HG03571 (cell line): ENCODE data around the gene RCOR1.

Experiments
- ATAC-seq: cut with Tn5 transposase; IDR thresholded peaks from one replicate; pipeline ENCODE4 v1.9.1; 2021; ENCODE audit not compliant: unreplicated experiment

Gene RCOR1

DNA sequence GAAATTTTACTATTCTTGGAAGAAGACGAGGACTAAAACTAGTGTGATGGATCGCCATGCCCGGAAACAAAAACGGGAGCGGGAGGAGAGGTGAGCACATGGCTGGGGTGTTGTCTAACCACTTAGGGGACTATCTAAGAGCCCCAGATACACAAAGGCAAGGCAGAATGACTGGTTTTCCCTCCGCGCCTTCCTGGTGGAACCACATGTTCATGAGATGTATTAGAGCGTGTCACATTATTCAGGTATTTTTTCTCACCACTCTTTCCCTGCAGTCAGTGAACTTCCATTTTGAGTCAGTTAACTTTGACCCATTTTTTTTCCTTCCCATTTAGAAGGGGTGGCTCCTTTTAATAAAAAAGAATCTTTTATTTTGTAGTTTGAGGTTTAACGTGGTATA, 116.0 kb downstream of the RCOR1 start:
- ATAC-seq, result no peak

DNA sequence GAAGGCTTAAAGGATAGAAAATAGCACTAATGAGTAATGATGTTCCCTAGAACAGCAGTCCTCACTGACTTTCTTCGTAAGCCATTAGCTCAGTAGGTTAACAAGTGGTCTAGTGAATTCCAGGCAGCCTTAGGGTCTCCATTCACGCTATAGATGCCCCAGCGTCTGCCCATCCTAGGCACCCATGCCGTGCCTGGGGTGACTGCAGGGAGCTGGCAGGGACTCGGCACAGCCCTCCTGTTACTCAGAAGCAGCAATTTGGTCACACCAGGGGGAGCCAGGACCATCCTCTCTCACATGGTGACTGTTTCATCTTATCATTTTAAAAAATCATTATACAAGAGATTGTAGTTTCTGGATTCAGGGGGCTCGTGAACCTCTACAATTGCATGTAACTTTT, 118.8 kb downstream of the RCOR1 start:
- no peak for ATAC-seq

DNA sequence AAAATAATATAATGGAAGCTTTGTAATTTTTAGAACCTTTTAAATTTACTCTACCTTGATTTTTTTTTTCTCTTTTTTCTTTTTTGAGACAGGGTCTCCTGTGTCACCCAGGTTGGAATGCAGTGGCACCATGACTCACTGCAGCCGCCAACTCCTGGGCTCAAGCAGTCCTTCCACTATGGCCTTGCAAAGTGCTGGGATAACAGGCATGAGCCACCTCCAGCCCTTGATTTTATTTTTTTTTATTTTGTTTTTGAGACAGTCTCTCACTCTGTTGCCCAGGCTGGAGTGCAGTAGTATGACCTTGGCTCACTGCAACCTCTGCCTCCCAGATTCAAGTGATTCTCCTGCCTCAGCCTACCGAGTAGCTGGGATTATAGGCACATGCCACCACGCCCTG, 119.5 kb downstream of the RCOR1 start:
- ATAC-seq, result no peak

DNA sequence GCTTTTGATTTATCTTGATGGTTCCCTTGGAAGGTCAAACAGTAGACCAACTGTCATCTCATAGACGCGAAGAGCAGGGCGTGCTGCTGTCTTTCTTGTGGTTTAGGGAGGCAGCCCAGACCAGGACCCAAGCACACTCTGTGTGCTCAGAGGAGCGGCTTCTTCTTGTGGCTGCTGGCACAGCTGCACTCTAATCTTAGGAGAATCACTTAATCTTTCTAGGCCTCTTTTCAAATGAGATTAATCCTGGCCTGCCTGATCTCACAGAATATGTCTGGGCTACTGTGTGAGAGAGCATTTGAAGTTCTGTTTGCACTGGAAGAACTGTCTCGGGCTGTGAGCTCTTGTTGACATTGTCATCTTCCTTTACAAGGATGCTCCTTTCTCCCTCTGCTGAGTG, 124.8 kb downstream of the RCOR1 start:
- ATAC-seq, result no peak

DNA sequence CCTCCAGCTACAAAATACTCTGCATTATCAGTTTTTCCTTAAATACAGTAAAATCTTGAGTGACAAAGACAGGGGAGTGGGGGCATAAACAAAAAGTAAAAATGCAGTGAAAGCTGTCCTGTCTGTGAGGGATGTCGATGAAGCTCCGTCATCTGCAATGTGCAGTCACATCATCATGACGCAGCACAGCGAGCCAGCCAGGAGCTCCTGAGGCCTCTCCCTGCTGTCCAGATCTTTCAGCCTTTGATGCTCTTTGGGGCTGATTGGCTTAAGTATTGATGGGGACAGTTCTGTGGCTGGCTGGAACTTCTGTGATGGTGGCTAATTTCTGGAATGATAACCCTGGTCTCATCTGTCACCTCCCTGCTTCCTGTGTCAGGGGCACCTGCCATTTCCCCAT, 130.2 kb downstream of the RCOR1 start:
- ATAC-seq, result no peak

DNA sequence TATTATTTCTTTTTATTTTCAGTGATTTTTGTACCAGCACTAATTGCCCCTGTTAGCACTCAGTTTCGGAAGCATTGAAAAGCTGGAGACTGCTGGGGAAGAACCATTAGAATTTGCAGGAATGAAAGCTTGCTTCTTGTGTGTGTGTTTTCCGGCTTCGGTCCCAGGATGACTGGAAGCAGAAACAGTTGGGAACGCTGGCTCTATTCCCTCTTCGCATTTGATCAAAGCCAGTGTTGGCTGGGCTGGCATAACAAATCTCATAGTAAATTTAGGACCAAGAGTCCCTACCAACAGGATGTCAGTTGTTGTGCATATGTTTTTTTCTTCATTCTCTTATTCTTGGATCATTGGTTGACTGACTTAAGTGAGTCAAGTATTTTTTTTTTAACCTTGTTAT, 131.2 kb downstream of the RCOR1 start:
- ATAC-seq, result no peak

DNA sequence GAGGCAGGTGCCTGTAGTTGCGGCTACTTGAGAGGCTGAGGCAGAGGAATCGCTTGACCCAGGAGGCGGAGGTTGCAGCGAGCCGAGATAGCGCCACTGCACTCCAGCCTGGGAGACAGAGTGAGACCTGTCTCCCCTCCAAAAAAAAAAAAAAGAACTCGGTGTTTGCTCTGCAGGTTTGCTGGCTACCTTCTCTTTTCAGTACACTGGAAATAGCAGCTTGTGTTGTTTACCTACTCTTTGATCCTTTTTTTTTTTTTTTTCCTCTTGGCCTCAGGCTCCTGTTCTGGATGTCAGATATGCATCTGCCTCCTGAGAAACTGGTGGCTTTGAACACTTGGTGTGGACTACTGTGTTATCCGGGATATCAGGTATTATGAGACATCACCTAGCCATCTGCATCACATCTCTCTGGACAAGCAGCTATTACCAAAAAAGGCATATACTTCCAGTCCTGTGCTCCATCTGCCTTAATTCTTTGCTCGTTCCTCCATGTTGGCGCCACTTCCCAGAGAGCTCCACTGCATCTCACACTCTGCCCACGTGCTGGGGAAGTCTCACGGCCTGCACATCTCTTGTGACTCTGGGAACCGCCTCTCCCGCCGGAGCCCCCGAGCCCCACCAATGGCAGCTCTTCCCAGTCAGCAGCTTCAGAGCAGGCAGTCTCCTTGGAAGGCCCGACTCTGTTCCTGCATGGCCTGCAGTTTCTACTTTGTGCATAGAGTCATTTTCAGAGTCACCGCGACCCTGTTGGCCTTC, 133.9 kb downstream of the RCOR1 start:
- no peak for ATAC-seq

DNA sequence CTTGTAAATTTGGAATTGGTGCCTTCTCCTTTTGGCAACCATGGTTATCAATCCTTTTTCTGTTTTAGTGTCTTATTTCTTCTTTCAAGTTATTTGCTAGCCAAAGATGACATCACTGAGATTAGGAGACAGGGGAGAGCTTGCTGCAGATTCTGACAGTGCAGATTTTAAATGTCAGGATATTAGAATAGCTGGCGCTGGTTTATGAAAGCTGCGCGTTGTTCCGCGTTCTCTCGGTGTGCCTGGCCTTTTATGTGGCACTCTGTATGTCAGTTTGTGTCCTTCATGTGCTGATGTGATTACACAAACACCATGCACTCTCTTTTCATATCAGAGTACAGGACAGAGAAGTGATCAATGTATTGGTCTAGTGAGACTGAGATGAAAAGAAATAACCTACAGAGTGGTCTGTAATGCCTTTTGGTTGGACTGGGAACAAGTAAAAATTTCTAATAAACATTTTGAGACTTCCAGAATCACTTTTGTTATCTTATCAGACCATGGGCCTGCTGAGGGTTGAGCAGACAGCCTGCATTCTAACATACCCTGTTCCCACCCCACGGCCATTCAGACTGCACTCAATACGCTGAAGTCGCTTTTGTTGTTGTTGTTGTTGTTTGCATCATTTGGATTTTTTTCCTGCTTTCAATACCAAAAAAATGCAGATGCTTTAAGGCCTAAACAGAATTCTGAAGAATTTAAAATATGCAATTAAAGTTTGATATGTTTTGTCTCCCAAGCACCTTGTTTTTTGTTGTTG, 135.1 kb downstream of the RCOR1 start:
- no peak for ATAC-seq

DNA sequence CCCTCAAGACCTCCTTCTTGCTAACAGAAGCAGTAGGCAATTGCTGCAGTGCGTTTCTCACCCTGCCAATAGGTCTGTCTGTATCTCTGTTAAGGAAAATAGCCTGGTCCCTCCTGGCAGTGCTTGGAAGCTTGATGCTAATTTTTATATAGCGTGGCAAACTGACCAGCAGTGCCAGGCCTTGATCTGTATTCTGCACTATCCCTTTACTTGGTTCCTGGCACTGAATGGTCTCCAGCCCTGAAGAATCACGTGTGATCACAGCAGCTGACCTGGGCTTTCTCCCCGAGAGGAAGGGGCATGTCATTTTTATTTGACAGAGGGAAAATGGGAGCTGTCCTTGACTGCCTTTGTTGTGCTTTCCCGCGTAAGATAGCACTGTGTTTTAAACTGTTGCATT, 136.1 kb downstream of the RCOR1 start:
- ATAC-seq, result no peak

DNA sequence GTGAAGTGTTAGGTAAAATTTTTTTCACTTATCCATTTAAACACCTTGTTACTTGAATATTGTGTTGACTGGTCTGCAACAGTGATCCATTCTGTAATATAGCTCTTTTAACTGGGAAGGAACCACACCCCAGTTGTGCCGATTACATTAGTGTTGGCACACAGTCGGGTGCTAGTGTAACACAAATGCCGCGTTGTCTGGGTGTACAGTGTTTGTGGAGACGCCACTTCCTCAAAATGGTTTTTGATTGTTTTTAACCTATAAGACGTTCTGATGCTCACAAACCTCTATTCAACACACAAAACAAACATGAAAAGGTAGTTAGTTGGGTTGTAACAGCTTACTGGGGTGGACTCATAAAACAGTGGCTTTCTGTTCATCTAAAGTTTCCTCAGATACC, 136.8 kb downstream of the RCOR1 start:
- no peak for ATAC-seq

DNA sequence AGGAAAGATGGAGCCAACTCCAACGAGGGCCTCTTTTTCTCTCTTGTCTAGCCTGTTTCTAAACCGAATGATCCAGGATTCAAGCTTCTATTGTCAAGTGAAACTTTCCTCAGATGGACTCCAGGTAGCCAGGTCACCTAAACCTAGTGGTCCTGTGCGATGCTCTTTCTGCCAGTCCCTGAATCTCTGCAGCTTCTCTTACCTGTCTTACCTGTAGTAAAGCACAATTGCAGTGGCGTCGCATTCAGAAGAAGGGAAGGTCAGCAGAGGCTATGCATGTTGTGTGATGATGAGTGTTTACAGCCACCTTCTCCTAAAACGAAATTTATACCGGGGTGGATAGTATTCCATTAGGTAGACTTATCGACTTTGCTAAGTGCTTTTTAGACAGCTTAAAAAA, 137.4 kb downstream of the RCOR1 start:
- no peak for ATAC-seq

DNA sequence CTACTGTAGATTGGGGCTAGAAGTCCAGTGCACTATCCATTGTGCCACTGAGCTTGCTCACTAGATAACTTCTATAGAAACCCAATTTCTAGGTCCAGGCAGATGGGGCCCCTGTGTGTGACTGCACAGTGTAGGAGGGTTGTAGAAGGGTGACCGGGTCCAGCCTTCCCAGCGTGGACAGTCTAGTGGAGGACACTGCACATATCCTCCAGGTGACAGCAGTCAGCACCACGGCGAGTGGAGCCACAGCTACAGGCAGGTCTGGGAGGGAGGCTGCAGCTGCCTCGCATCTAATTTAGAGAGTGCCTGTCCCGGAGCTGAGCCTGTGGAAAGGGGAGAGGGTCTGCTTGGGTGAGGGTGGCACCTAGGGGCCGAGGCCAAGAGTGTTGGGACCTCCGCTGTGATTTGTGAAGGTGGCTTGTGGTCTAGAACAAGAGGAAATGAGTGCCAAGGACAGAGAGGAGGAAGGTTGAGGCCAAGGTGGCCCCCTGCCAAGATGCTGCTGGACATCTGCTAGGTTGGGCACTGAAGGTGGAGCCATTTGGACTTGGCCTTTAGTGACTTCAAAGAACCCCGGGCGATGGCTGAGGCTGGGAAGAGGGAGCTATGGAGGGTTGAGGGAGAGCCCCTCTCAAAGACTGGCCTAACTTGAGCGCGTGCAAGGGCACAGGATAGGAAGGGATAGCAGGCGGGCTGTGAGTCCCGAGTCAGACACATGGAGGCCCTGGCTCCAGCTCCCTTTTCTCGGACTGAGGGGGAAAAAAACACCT, 138.8 kb downstream of the RCOR1 start:
- no peak for ATAC-seq

DNA sequence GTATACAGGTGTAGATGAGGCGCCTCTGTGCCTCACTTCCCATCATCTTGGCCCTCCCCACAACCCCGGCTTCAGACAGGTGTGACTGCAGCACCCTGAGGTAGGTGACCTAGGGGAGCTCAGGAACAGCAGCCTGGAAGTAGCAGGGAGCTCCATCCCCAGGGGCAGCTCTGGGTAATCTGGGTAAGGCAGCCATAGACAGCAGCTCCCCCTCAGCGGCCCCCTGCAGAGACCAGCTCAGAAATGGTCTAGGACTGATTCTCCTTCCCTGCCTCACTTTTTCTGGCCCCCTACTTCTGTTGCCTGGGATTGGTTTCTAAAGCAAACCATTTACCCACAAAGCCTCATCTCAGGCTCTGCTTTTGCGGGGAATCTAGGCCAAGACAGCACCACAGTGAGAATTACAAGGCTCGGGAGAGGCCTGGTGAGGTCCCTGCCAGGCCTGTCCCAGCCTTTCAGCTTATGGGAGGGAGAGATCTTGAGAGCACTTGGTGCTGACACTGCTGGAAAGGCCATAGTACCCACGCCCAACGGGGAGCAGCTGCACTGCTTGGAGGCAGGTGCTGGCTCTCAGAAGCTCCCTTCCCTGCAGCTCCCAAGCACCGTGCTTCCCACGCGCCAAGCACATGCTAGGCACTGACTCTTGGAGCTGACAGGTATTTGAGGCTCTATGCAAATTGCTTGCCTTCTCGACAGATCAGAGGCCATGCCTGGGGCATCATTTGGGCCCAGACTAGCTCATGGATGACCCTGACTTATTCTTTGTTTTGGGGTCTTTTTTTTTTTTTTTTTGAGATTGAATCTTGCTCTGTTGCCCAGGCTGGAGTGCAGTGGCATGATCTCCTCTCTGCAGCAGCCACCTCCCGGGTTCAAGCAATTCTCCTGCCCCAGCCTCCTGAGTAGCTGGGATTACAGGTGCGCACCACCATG, 139.7 kb downstream of the RCOR1 start:
- ATAC-seq, result no peak

DNA sequence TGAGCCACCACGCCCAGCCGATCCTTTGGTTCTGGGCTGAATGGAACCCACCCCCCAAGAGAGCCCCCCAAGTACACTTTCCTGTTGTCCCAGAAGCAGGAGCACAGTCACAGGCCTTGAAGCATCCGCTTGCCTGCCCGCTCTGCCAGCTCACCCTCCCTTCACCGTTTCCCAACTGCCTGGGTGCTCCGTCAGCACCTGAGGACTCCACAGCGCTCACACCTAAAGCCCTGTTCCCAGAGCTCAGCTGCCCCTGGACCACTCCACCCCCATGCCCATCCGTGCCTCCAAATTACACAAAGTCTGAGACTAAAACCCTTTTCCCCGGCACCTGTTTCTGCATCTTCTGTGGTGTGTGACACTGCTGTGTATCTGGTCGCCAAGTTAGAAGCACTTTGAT, 140.5 kb downstream of the RCOR1 start:
- ATAC-seq, result no peak

DNA sequence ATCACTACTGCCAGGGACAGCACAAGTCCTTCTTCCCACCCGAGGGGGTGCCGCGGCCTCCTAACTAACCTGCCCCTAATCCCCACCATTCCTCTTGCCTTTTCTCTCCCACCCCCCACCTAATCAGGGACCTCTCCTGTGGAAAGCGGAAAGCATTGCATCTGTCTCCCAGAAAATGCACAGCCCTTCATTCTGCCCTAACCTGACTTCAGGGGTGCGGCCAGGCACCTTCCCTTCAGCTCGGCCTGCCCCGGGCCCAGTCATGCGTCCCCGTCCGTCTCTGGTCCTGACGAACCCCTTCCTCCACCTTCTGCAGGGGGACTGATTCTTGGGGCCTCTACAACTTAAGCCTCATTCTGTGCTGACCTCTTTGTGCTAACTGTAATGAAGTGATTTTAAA, 140.9 kb downstream of the RCOR1 start:
- ATAC-seq, result no peak

DNA sequence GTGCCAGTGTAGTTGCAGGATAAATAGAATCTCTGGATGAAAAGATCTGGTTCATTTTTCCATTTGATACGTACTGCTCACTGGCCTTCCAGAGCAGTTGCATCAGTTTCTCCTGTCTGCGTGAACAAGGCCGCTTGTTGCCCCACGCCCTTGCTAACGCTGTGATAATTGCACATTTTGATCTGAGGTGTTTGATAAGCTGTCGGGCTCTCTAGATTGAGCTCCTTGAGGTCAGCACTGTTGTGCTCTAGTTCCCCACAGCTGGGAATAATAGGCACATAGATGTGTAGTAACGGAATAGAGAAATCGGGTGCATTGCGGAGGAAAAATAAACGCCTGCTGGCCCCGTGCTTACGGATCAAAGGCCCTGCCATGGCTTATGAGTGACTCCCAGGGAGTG, 142.0 kb downstream of the RCOR1 start:
- no peak for ATAC-seq

DNA sequence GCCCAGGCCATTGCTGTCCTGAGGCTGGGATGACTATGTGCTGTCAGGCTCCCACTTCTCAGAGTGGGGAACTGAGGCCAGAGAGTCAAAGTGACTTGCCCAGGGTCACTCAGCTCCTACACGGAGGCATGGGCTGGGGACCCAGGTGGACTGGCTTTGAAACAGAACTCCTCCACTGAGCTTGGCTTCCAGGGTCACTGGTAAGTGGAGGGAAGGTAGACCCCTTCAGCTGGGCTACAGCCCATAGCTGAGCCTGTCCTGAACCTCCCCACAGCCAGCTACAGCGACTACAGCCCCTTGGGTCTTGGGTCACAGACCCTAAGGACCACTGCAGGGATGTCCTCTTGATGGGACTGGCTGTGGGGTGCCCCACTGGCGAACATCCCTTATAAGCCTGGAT, 144.5 kb downstream of the RCOR1 start:
- ATAC-seq, result no peak

DNA sequence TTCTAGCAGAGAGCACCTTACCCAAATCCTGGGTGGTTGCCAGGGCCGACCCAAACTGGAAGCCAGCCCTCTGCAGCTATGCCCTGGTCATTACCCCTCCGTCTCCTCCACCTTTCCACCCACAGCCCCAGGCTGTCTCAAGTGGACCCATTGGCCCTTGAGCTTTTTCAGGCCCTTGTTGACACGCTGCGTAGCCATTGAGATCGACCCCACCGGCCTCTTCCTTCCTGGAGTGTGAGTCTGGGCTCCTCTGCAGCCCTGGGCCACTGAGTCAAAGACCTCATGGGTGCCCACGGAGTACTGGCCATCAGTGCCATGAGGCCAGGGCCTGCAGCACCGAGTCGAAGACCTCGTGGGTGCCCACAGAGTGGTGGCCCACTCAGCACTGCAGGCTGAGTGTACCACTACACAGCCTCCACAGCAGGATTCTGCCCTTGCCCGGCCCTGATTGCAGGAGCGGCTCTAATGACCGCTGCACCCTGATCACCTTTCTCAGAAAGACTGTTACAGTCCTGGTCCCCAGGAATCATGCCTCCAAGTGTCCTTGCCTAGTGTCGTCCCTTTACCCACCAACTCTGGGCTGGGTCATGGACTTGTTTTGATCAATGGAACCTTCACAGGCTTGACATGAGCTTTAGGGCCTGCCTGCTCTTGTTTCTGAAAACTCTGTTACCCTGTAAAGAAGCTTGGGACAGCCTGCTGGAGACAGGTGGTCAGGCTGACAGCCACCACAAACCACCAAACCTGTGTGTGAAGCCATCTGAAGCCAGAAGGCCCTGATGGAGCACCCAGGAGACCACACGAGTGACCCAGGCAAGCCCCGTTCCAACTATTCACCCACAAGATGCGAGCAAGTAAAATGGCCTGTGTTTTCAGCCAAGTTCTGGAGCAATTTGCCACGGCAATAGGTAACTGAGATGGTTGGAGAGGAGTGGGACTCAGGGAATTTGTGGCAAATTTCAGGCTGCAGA, 145.2 kb downstream of the RCOR1 start:
- no peak for ATAC-seq

DNA sequence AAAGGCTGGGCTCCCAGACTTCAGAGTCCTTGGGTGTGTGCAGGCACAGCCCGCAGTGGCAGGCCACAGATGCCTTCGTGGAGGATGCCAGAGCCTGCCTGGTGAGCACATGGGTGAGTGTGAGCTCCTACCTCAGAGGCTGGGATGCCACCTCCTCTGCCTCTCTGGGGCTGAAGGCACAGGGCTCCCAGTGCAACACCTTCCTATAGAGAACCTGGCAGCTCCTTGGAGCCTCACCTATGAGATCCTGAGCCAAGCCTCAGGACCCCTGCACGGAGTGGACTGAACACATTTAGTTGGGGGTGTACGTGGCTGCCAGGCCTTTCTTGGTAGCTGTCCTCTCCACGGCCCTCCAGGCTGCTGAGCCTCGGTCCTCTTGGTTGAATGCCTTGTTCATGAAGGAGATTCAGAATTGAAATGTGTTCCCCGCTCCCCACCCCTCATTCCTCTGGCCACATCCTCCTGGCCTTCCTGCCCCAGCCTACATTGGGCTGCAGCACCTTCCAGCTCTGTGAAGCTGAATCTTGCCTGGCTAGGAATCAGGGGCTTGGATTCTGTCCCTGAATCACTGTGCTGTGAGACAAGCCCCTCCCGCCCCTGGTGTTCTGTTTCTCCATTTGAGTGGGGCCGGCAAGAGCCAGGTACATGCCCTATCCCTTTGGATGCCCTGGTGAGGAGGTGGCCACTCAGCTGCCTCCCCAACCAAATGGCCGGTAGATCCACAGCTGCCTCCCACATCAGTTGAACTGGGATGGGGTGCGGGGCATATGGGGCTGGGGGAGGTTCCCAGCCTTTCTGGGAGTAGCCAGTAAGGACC, 146.1 kb downstream of the RCOR1 start:
- no peak for ATAC-seq
